Sigmoid colon (tissue), 4 donors: ENCODE measurements around the gene TMEM222.

Experiments used
- POLR2A ChIP-seq, 2 donors: fragments of 450-650 bp; IDR thresholded peaks; one replicate each; pipeline ENCODE4 v1.6.1; 2016; ENCODE audit warnings: antibody characterized with exemption in 2 of 2, mild to moderate bottlenecking in 2 of 2, moderate library complexity in 2 of 2
- POLR2AphosphoS5 ChIP-seq, 4 donors: sonication (generic); formaldehyde crosslinking; IDR thresholded peaks; one replicate each; pipeline ENCODE4 v1.6.1; 2017; ENCODE audit warnings: antibody characterized with exemption in 4 of 4
- TF ChIP-seq, protein P1 (sequence below), 4 experiments: fragments of 450-650 bp in 3 of 4; fragments of 200-600 bp in 1 of 4; IDR thresholded peaks; one replicate each; pipeline ENCODE4 v1.5.1; 2016 to 2019; ENCODE audit warnings: antibody characterized with exemption in 4 of 4, mild to moderate bottlenecking in 3 of 4, moderate library complexity in 2 of 4

DNA sequence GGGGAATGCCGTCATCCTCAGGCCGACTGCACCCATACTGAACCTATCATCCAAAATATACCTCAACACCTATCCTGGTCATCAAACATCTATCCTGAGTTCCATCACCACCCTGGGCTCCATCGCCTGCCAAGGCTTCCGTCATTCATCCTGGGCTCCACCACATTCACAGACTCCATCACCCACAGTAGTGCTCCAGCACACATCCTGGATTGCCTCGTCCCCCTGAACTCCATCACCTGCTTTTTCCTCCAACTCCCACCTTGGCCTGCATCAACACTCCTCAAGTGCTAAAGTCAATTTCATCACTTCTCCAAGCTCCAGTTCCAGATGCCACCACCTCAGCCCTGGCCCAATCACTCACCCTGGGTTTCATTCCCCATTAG is 37.0 kb downstream of the TMEM222 start:
- TF ChIP-seq, protein P1, sequence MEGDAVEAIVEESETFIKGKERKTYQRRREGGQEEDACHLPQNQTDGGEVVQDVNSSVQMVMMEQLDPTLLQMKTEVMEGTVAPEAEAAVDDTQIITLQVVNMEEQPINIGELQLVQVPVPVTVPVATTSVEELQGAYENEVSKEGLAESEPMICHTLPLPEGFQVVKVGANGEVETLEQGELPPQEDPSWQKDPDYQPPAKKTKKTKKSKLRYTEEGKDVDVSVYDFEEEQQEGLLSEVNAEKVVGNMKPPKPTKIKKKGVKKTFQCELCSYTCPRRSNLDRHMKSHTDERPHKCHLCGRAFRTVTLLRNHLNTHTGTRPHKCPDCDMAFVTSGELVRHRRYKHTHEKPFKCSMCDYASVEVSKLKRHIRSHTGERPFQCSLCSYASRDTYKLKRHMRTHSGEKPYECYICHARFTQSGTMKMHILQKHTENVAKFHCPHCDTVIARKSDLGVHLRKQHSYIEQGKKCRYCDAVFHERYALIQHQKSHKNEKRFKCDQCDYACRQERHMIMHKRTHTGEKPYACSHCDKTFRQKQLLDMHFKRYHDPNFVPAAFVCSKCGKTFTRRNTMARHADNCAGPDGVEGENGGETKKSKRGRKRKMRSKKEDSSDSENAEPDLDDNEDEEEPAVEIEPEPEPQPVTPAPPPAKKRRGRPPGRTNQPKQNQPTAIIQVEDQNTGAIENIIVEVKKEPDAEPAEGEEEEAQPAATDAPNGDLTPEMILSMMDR (IDR thresholded peaks at IDR 0.05), result no peak
- no peak for TF ChIP-seq POLR2A (IDR thresholded peaks at IDR 0.05)
- TF ChIP-seq POLR2AphosphoS5 (IDR thresholded peaks at IDR 0.05), result no peak
